GM13976 (cell line): ENCODE results near the gene RSRC2.

ENCODE experiments used
- DNase-seq: peaks from one replicate; pipeline ENCODE4 v3.0.0; 2012; ENCODE audit warnings: low spot score
- CTCF ChIP-seq: IDR thresholded peaks from 2 replicates; pipeline ENCODE4 v1.5.1; 2012; ENCODE audit warnings: borderline replicate concordance, mild to moderate bottlenecking; ENCODE audit not compliant: insufficient read depth; ENCODE audit errors: extremely low read depth, missing control alignments, control extremely low read depth
- in situ Hi-C: fragments of 300-500 bp; cut with MboI; formaldehyde crosslinking; loops from one replicate; pipeline ENCODE4 v1.12.0; 2022; ENCODE audit warnings: low sequenced_read_pairs, mixed read lengths, inconsistent platforms; ENCODE audit not compliant: unreplicated experiment

Gene RSRC2

GRCh38 chr12:122533856-122534255 is 7.1 kb upstream of the RSRC2 start:
- no peak for DNase-seq
- in situ Hi-C loops: no loop called here
- TF ChIP-seq CTCF: no peak

- no peak for TF ChIP-seq CTCF
- no peak for DNase-seq
- in situ Hi-C loops: no loop called here
These were observed 2.3 kb upstream of the RSRC2 start for GRCh38 chr12:122528992-122529391.

GRCh38 chr12:122528582-122528981 is 1.8 kb upstream of the RSRC2 start:
- in situ Hi-C loops: no loop called here
- DNase-seq: no peak
- no peak for TF ChIP-seq CTCF

- no peak for TF ChIP-seq CTCF
- in situ Hi-C loops: no loop called here
- DNase-seq: no peak
These were observed 775 bp upstream of the RSRC2 start for GRCh38 chr12:122527478-122527944.

- TF ChIP-seq CTCF: no peak
- in situ Hi-C loops: no loop called here
- DNase-seq: no peak
These were observed 2.7 kb downstream of the RSRC2 start for GRCh38 chr12:122523846-122524718.

- in situ Hi-C loops: no loop called here
- TF ChIP-seq CTCF: no peak
- no peak for DNase-seq
These were observed 3.5 kb downstream of the RSRC2 start for GRCh38 chr12:122523280-122523679.
